ENCODE measurements around the gene TATDN2. TPM values are rescaled to one million over a fixed set of nuclear protein-coding genes. Genes with fewer than 3 reads are reported as not detected.

The TATDN2 gene
- total RNA-seq, 1 donor from 2014 or later, result 31.8 TPM

DNA sequence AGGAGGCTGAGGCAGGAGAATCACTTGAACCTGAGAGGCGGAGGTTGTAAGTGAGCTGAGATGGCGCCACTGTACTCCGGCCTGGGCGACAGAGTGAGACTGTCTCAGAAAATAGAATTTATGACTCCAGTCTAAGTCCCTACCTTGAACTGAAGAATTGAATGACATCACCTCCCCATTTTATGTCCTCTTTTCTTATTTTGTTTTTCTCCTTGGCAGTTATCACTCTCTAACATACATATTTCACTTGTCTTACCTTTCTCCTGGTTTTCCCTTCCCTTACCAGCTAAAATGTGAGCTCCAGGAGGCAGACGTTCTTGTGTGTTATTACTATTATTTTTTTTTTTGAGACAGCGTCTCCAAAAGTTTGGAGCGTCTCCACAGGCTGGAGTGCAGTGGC is 7.6 kb downstream of the TATDN2 start:
- H3K27me3 Mint-ChIP-seq (ENCODE audit: low read depth), result no peaks in the 10 kb centered on the region
- H3K9me3 Mint-ChIP-seq (ENCODE audit: low read depth), result no peaks in the 10 kb centered on the region
- H3K4me3 Mint-ChIP-seq (ENCODE audit: unreplicated experiment), result no peak overlapping the region
- DNase-seq (ENCODE audit: low spot score), result peak; percentile 9
- H3K36me3 Mint-ChIP-seq (ENCODE audit: low read depth), result peaks cover 32% of the 10 kb centered on the region
- peaks cover 13% of the 10 kb centered on the region for H3K4me1 Mint-ChIP-seq (ENCODE audit: low read depth)
- no peak for TF ChIP-seq CTCF (IDR thresholded peaks at IDR 0.05)
- no peak overlapping the region for H3K27ac Mint-ChIP-seq (ENCODE audit: unreplicated experiment)

DNA sequence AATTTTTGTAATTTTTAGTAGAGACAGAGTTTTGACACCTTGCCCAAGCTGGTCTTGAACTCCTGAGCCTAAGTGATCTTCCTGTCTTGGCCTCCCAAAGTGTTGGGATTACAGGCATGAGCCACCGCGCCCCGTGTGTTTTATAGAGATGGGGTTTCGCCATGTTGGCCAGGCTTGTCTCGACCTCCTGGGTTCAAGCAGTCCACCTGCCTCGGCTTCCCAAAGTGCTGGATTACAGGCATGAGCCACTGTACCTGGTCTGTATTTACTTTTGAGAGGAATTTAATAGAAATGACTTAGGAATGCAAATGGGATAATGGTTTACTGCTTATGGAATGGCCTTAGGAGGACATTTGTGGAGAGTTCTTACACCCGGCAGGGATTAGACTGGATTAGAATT is 10.8 kb downstream of the TATDN2 start:
- peaks cover 39% of the 10 kb centered on the region for H3K36me3 Mint-ChIP-seq (ENCODE audit: low read depth)

GRCh38 chr3:10259798-10260197 is 11.5 kb downstream of the TATDN2 start:
- Mint-ChIP-seq H3K4me3 (ENCODE audit: unreplicated experiment) (no peak overlapping the region), H3K27me3 (ENCODE audit: low read depth) (no peaks in the 10 kb centered on the region), H3K4me1 (ENCODE audit: low read depth) (peaks cover 13% of the 10 kb centered on the region), H3K27ac (ENCODE audit: unreplicated experiment) (no peak overlapping the region), H3K9me3 (ENCODE audit: low read depth) (no peaks in the 10 kb centered on the region), H3K36me3 (ENCODE audit: low read depth) (peaks cover 41% of the 10 kb centered on the region)
- no peak for TF ChIP-seq CTCF (IDR thresholded peaks at IDR 0.05)
- no peak for DNase-seq (ENCODE audit: low spot score)

More for the DNA sequence above, 10.8 kb downstream of the TATDN2 start:
- Mint-ChIP-seq H3K4me3 (ENCODE audit: unreplicated experiment) (no peak overlapping the region), H3K27me3 (ENCODE audit: low read depth) (no peaks in the 10 kb centered on the region), H3K27ac (ENCODE audit: unreplicated experiment) (no peak overlapping the region), H3K9me3 (ENCODE audit: low read depth) (no peaks in the 10 kb centered on the region), H3K4me1 (ENCODE audit: low read depth) (peaks cover 14% of the 10 kb centered on the region)
- TF ChIP-seq CTCF (IDR thresholded peaks at IDR 0.05), result no peak
- DNase-seq (ENCODE audit: low spot score), result peak; percentile 46

GRCh38 chr3:10260211-10260701 is 12.0 kb downstream of the TATDN2 start:
- H3K27me3 Mint-ChIP-seq (ENCODE audit: low read depth), result no peaks in the 10 kb centered on the region

GRCh38 chr3:10262027-10262426 is 13.8 kb downstream of the TATDN2 start:
- Mint-ChIP-seq H3K4me3 (ENCODE audit: unreplicated experiment) (no peak overlapping the region), H3K27ac (ENCODE audit: unreplicated experiment) (peak overlapping the region; percentile 46), H3K9me3 (ENCODE audit: low read depth) (no peaks in the 10 kb centered on the region), H3K4me1 (ENCODE audit: low read depth) (peaks cover 13% of the 10 kb centered on the region), H3K27me3 (ENCODE audit: low read depth) (no peaks in the 10 kb centered on the region), H3K36me3 (ENCODE audit: low read depth) (peaks cover 37% of the 10 kb centered on the region)
- no peak for DNase-seq (ENCODE audit: low spot score)
- TF ChIP-seq CTCF (IDR thresholded peaks at IDR 0.05), result no peak

More at GRCh38 chr3:10260211-10260701, 12.0 kb downstream of the TATDN2 start:
- DNase-seq (ENCODE audit: low spot score), result peak; percentile 28
- no peak for TF ChIP-seq CTCF (IDR thresholded peaks at IDR 0.05)
- Mint-ChIP-seq H3K4me1 (ENCODE audit: low read depth) (peaks cover 13% of the 10 kb centered on the region), H3K27ac (ENCODE audit: unreplicated experiment) (no peak overlapping the region), H3K9me3 (ENCODE audit: low read depth) (no peaks in the 10 kb centered on the region), H3K36me3 (ENCODE audit: low read depth) (peaks cover 41% of the 10 kb centered on the region), H3K4me3 (ENCODE audit: unreplicated experiment) (no peak overlapping the region)

Data from chondrocyte (in vitro differentiated cells).